Vagina (tissue), 2 donors: ENCODE measurements around the gene NT5C3A. TPM values are rescaled to one million over a fixed set of nuclear protein-coding genes. Genes with fewer than 3 reads are reported as not detected.

Experiments used
- DNase-seq, 2 donors: peaks; one replicate each; pipeline ENCODE4 v3.0.0-alpha.2; 2017; ENCODE audit errors: extremely low spot score in 2 of 2
- H3K27ac ChIP-seq: fragments of 200-600 bp; sonication (generic); one replicate; pipeline ENCODE4 v1.5.1; 2019
- H3K27me3 ChIP-seq: fragments of 200-600 bp; sonication (generic); one replicate; pipeline ENCODE4 v1.5.1; 2019
- H3K36me3 ChIP-seq, 2 donors: fragments of 200-600 bp; sonication (generic); one replicate each; pipeline ENCODE4 v1.5.1; 2017 to 2019
- H3K4me1 ChIP-seq: fragments of 200-600 bp; sonication (generic); one replicate; pipeline ENCODE4 v1.5.1; 2019
- H3K4me3 ChIP-seq, 2 donors: fragments of 200-600 bp; sonication (generic); 1 replicate in 1 of 2; 2 replicates in 1 of 2; pipeline ENCODE4 v1.5.1; 2016 to 2019
- H3K9me3 ChIP-seq: fragments of 200-600 bp; sonication (generic); one replicate; pipeline ENCODE4 v1.5.1; 2019
- POLR2A ChIP-seq, 2 donors: fragments of 450-650 bp; IDR thresholded peaks; one replicate each; pipeline ENCODE4 v1.6.1; 2017; ENCODE audit warnings: antibody characterized with exemption in 2 of 2, mild to moderate bottlenecking in 2 of 2, moderate library complexity in 2 of 2
- POLR2AphosphoS5 ChIP-seq, 2 donors: sonication (generic); formaldehyde crosslinking; IDR thresholded peaks; one replicate each; pipeline ENCODE4 v1.9.0; 2017; ENCODE audit warnings: antibody characterized with exemption in 2 of 2, mild to moderate bottlenecking in 2 of 2, low read depth in 1 of 2; ENCODE audit not compliant: insufficient read depth in 1 of 2
- intact Hi-C: fragments of 100-400 bp; cut with DNase I; formaldehyde crosslinking; loops from one replicate; pipeline ENCODE4 v1.15.1; 2023
- total RNA-seq: library from RNA; depleted of rRNA; stranded (reverse); fragments of >200 nt; gene quantifications from one replicate; pipeline ENCODE4 v1.2.3, GENCODE V29; 2016
- TF ChIP-seq, protein P1 (sequence below), 3 experiments: fragments of 450-650 bp in 2 of 3; fragments of 200-600 bp in 1 of 3; sonication (generic) in 1 of 3; IDR thresholded peaks; one replicate each; pipeline ENCODE4 v1.5.1; 2017 to 2019; ENCODE audit warnings: antibody characterized with exemption in 3 of 3, mild to moderate bottlenecking in 2 of 3, moderate library complexity in 2 of 3

Gene NT5C3A
- 17.2 TPM for total RNA-seq

DNA sequence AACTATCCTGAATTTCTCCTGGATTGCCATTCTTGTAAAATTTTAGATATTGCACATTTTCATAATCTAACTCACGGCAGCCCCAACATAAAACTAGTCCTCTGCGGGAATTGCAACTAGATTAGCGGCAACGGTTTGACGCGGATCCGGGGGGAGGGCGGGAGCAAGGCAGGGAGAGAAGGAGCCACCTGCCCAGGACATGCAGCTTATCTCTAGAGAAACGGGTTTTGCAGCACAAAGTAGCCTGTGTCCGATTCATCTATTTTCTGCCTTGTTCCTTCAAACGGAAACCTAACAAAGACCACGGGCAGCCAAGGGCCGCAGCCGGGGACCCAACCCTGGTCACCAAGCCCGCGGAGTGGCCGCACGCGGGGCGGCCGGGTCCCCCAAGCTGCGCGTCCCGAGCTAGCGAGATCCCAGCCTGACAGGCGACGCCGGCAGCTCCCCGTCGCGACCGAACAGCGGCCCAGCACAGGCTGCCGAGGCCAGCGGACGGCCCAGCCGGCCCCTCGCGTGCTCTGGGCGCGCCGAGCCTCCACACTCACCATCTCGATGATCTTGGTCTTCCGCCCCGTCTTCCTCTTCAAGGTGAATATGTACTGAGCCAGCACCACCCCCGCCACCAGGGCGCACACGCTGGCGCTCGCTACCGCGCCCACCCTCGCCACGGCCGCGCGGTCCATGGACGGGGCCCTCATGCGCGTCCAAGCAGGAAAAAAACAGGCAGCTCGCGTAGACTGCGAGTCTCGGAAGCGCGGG is at the start of gene NT5C3A:
TSS of gene NT5C3A (minus strand) at position 754 of the 759 bp plus-strand sequence. CDS start at position 683, 71 bp downstream.
- no peak for DNase-seq
- H3K27ac ChIP-seq: peak within 1 kb of the TSS; percentile 96
- no peaks in the 10 kb centered on the region for H3K27me3 ChIP-seq
- TF ChIP-seq POLR2AphosphoS5 (IDR thresholded peaks at IDR 0.05; ENCODE audit: insufficient read depth in 1 of 2, low read depth in 1 of 2) (peak in 1 of 2 donors; percentile 90), POLR2A (IDR thresholded peaks at IDR 0.05) (peak in 1 of 2 donors; percentile 72)
- TF ChIP-seq, protein P1, sequence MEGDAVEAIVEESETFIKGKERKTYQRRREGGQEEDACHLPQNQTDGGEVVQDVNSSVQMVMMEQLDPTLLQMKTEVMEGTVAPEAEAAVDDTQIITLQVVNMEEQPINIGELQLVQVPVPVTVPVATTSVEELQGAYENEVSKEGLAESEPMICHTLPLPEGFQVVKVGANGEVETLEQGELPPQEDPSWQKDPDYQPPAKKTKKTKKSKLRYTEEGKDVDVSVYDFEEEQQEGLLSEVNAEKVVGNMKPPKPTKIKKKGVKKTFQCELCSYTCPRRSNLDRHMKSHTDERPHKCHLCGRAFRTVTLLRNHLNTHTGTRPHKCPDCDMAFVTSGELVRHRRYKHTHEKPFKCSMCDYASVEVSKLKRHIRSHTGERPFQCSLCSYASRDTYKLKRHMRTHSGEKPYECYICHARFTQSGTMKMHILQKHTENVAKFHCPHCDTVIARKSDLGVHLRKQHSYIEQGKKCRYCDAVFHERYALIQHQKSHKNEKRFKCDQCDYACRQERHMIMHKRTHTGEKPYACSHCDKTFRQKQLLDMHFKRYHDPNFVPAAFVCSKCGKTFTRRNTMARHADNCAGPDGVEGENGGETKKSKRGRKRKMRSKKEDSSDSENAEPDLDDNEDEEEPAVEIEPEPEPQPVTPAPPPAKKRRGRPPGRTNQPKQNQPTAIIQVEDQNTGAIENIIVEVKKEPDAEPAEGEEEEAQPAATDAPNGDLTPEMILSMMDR (IDR thresholded peaks at IDR 0.05): no peak
- H3K9me3 ChIP-seq: no peaks in the 10 kb centered on the region
- H3K36me3 ChIP-seq: no peaks in the 10 kb centered on the region
- H3K4me1 ChIP-seq: peaks cover 50% of the 10 kb centered on the region
- H3K4me3 ChIP-seq: peak within 1 kb of the TSS; percentile 57 to 64
- intact Hi-C loops: no loop called here

DNA sequence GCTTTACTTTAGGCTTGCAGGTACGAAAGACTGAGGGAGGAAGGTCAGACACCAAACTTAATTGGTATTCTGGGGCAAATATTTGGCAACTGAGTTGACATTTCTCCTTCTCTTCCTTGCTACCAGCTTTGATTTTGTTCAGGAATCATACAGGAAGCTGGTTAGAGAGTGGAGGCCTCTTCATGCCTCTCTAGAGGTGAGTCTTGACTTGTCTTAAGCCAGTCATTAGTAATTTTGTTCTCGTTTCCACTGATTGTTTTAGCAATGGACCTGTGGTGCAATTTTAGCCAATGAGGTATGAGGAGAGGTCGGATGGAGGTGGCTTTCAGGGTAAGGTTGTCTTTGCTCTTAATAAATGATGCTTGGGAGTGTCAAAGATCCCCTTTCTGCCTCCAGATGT is 49.0 kb upstream of the NT5C3A start:
- Histone ChIP-seq H3K36me3 (no peaks in the 10 kb centered on the region), H3K9me3 (no peaks in the 10 kb centered on the region), H3K4me3 (no peak overlapping the region), H3K4me1 (peaks cover 29% of the 10 kb centered on the region), H3K27ac (no peak overlapping the region), H3K27me3 (no peaks in the 10 kb centered on the region)
- intact Hi-C loops: no loop called here
- TF ChIP-seq POLR2AphosphoS5 (IDR thresholded peaks at IDR 0.05; ENCODE audit: insufficient read depth in 1 of 2, low read depth in 1 of 2): no peak
- TF ChIP-seq POLR2A (IDR thresholded peaks at IDR 0.05): no peak
- TF ChIP-seq, protein P1 (IDR thresholded peaks at IDR 0.05): no peak
- DNase-seq: no peak

DNA sequence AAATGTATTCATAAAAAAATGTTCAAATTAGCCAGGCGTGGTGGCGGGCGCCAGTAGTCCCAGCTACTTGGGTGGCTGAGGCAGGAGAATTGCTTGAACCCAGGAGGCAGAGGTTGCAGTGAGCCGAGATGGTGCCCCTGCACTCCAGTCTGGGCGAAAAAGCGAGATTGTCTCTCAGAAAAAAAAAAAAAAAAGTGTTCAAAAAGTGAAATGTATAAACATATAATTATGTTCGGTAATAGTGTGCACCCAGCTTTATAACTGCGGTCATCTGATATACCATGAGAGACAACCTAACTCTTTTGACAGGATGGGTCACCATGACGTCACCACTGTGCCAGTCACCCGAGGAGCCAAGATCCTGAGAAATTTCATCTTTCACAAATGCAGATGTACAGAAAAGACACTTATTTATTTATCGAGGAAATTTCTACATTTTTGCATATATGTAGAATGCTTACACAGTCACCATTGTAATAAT is 47.2 kb upstream of the NT5C3A start:
- Histone ChIP-seq H3K4me3 (peak overlapping the region; percentile 94 to 99), H3K9me3 (no peaks in the 10 kb centered on the region), H3K27ac (peak overlapping the region; percentile 82), H3K27me3 (no peaks in the 10 kb centered on the region), H3K4me1 (peaks cover 45% of the 10 kb centered on the region), H3K36me3 (no peaks in the 10 kb centered on the region)
- TF ChIP-seq POLR2A (IDR thresholded peaks at IDR 0.05) (no peak), POLR2AphosphoS5 (IDR thresholded peaks at IDR 0.05; ENCODE audit: insufficient read depth in 1 of 2, low read depth in 1 of 2) (no peak)
- TF ChIP-seq, protein P1 (IDR thresholded peaks at IDR 0.05): no peak
- no peak for DNase-seq
- intact Hi-C loops: no loop called here

DNA sequence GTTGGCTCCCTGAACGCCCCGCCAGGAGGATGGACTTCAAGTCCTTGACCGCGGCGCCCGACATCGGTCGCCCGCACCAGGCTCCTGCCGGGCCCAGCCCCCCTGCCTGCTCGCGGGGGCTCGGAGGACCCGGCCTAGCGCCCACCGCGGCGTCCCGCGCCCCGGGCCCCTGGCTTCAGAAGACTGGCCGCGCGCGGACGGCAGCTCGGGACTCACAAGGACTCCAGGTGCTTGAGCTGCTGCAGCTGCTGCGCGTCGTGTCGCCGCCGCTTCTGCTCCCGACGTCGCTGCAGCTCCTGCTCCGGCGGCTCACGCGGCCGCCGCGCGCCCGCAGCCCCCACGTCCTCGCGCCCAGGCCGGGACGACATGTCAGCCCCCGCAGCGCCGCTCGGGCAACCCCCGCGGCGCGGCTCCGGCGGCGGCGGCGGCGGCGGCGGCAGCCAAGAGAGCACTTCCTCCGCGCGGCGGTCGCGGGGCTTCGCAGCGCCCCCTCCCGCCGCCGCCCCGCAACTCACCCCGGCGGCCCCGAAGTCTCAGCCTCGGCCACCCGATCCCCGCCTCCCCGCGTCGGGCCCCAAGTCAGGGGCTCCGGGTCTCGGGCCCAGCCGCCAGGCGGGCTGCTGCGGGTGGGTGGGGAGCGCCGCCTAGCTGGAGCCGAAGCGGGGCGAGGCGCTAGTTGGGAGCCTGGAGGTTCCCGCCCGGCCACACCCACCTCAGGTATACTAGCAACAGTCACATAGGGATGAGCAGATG is 46.6 kb upstream of the NT5C3A start, which contains the start of gene RP9:
TSS of gene RP9 (minus strand) at position 400 of the 753 bp plus-strand sequence. CDS start at position 368, 32 bp downstream.
- H3K36me3 ChIP-seq: no peaks in the 10 kb centered on the region
- no peak for TF ChIP-seq POLR2A (IDR thresholded peaks at IDR 0.05)
- TF ChIP-seq POLR2AphosphoS5 (IDR thresholded peaks at IDR 0.05; ENCODE audit: insufficient read depth in 1 of 2, low read depth in 1 of 2): no peak
- TF ChIP-seq, protein P1 (IDR thresholded peaks at IDR 0.05): peak in 2 of 3 experiments; percentile 17 to 50
- no peaks in the 10 kb centered on the region for H3K9me3 ChIP-seq
- no peak for DNase-seq
- peak within 1 kb of the TSS; percentile 94 to 99 for H3K4me3 ChIP-seq
- H3K27me3 ChIP-seq: no peaks in the 10 kb centered on the region
- H3K4me1 ChIP-seq: peaks cover 48% of the 10 kb centered on the region
- H3K27ac ChIP-seq: peak within 1 kb of the TSS; percentile 82
- intact Hi-C loops: no loop called here
